Measurements from ENCODE around the gene BMP2K. TPM values are rescaled to one million over a fixed set of nuclear protein-coding genes. Genes with fewer than 3 reads are reported as not detected.

The BMP2K gene
- polyA plus RNA-seq, 2 of the 4 experiments (the other 2 are of a cell fraction) = 9.9 to 19.7 TPM

DNA sequence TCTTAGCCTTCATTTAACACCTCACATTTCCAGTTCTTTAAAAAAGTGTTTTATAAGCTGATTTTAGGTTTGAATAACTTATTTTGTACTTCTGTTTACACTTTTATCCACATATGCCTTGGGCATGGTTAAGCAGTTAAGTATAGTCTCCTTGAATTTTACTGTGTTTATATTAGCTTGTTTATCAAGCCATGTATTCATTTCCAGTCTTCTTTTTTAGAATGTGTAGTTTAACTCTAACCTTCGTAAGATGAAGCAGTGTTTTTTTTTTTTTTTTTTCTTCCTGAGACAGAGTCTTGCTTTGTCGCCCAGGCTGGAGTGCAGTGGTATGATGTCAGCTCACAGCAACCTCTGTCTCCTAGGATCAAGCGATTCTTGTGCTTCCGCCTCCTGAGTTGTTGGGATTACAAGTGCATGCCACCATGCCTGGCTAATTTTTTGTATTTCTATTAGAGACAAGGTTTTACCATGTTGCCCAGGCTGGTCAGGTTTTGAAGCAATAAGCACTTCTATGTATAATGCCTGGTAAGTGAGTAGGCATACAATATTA is 42.5 kb downstream of the BMP2K start:
- no peaks in the 10 kb centered on the region for H3K9me3 ChIP-seq
- ChIA-PET POLR2A (no interaction called here), CTCF (no interaction called here)
- H3K4me3 ChIP-seq = no peak overlapping the region
- 89% methylated on average over 4 of the region's 4 CpGs for WGBS (ENCODE audit: missing lambda C conversion rate)
- no peak for ATAC-seq
- H3K27ac ChIP-seq = no peak overlapping the region
- H3K4me2 ChIP-seq = no peak overlapping the region
- FAIRE-seq = no peak
- TF ChIP-seq, protein P1, sequence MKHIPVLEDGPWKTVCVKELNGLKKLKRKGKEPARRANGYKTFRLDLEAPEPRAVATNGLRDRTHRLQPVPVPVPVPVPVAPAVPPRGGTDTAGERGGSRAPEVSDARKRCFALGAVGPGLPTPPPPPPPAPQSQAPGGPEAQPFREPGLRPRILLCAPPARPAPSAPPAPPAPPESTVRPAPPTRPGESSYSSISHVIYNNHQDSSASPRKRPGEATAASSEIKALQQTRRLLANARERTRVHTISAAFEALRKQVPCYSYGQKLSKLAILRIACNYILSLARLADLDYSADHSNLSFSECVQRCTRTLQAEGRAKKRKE (CRISPR knock-in tag; IDR thresholded peaks at IDR 0.05; ENCODE audit: low read depth) = no peak
- TF ChIP-seq, protein P2, sequence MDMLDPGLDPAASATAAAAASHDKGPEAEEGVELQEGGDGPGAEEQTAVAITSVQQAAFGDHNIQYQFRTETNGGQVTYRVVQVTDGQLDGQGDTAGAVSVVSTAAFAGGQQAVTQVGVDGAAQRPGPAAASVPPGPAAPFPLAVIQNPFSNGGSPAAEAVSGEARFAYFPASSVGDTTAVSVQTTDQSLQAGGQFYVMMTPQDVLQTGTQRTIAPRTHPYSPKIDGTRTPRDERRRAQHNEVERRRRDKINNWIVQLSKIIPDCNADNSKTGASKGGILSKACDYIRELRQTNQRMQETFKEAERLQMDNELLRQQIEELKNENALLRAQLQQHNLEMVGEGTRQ (IDR thresholded peaks at IDR 0.05) = no peak
- no peak for TF ChIP-seq EHF (CRISPR knock-in tag; IDR thresholded peaks at IDR 0.05)
- no peak for TF ChIP-seq CBX8 (IDR thresholded peaks at IDR 0.05)
- no peak for TF ChIP-seq EHMT2 (IDR thresholded peaks at IDR 0.05; ENCODE audit: low read depth)
- no peak for TF ChIP-seq NFE2L2 (conservative IDR thresholded peaks at IDR 0.05; ENCODE audit: low read length)
- no peak for TF ChIP-seq KDM1A (IDR thresholded peaks at IDR 0.05; ENCODE audit: low read depth)
- no peak for TF ChIP-seq JUN (IDR thresholded peaks at IDR 0.05)
- TF ChIP-seq, protein P3, sequence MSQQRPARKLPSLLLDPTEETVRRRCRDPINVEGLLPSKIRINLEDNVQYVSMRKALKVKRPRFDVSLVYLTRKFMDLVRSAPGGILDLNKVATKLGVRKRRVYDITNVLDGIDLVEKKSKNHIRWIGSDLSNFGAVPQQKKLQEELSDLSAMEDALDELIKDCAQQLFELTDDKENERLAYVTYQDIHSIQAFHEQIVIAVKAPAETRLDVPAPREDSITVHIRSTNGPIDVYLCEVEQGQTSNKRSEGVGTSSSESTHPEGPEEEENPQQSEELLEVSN (IDR thresholded peaks at IDR 0.05; ENCODE audit: borderline replicate concordance, low read depth) = no peak
- TF ChIP-seq TFCP2L1 (CRISPR knock-in tag; IDR thresholded peaks at IDR 0.05) = no peak
- no peak for TF ChIP-seq EP300 (IDR thresholded peaks at IDR 0.05)
- no peak for TF ChIP-seq HOXB5 (CRISPR knock-in tag; IDR thresholded peaks at IDR 0.05)
- TF ChIP-seq MAFK (IDR thresholded peaks at IDR 0.05; ENCODE audit: partially characterized antibody) = no peak
- TF ChIP-seq RNF2 (IDR thresholded peaks at IDR 0.05; ENCODE audit: borderline replicate concordance, low read depth) = no peak
- TF ChIP-seq MAZ (IDR thresholded peaks at IDR 0.05; ENCODE audit: borderline replicate concordance, low read depth, low read length) = no peak
- no peak for TF ChIP-seq FOSL2 (IDR thresholded peaks at IDR 0.05)
- no peak for TF ChIP-seq FOSL2 (CRISPR knock-in tag; IDR thresholded peaks at IDR 0.05)
- no peak for TF ChIP-seq HOXB13 (CRISPR knock-in tag; IDR thresholded peaks at IDR 0.05; ENCODE audit: low read depth)
- TF ChIP-seq FOXS1 (CRISPR knock-in tag; IDR thresholded peaks at IDR 0.05) = no peak
- TF ChIP-seq, protein P4, sequence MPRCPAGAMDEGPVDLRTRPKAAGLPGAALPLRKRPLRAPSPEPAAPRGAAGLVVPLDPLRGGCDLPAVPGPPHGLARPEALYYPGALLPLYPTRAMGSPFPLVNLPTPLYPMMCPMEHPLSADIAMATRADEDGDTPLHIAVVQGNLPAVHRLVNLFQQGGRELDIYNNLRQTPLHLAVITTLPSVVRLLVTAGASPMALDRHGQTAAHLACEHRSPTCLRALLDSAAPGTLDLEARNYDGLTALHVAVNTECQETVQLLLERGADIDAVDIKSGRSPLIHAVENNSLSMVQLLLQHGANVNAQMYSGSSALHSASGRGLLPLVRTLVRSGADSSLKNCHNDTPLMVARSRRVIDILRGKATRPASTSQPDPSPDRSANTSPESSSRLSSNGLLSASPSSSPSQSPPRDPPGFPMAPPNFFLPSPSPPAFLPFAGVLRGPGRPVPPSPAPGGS (IDR thresholded peaks at IDR 0.05) = no peak
- TF ChIP-seq, protein P5, sequence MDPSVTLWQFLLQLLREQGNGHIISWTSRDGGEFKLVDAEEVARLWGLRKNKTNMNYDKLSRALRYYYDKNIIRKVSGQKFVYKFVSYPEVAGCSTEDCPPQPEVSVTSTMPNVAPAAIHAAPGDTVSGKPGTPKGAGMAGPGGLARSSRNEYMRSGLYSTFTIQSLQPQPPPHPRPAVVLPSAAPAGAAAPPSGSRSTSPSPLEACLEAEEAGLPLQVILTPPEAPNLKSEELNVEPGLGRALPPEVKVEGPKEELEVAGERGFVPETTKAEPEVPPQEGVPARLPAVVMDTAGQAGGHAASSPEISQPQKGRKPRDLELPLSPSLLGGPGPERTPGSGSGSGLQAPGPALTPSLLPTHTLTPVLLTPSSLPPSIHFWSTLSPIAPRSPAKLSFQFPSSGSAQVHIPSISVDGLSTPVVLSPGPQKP (IDR thresholded peaks at IDR 0.05; ENCODE audit: low read depth, low read length) = no peak
- no peak for DNase-seq (ENCODE audit: low read depth in 1 of 2, low spot score in 1 of 2)
- no peaks in the 10 kb centered on the region for H3K4me1 ChIP-seq

DNA sequence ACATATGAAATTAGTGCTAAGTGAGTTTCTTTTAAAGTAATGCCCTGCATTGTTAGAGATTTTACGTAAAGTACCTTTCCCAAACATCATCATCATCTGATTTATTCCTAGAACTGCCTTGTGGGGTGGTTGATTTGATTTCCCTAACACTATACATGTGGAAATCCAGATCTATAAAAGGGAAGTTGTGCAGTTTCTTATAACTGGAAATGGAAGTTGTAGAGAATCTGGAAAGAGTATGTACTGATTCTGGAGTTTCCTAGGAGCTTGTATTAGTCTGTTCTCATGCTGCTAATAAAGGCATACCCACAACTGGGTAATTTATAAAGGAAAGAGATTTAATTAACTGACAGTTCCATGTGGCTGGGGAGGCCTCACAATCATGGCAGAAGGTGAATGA is 47.9 kb downstream of the BMP2K start:
- H3K4me2 ChIP-seq = no peak overlapping the region
- H3K4me1 ChIP-seq = peaks cover 2% of the 10 kb centered on the region; the same call in 1 of the 3 replicates
- DNase-seq (ENCODE audit: low read depth in 1 of 2, low spot score in 1 of 2) = no peak
- no peaks in the 10 kb centered on the region for H3K9me3 ChIP-seq
- no peak overlapping the region for H3K4me3 ChIP-seq
- CTCF ChIA-PET = no interaction called here
- POLR2A ChIA-PET = no interaction called here
- no peak for FAIRE-seq
- WGBS (ENCODE audit: missing lambda C conversion rate) = 95% methylated on average over 1 of the region's 1 CpG
- no peak overlapping the region for H3K27ac ChIP-seq
- TF ChIP-seq FOSB (CRISPR knock-in tag; IDR thresholded peaks at IDR 0.05) (no peak), FOXS1 (CRISPR knock-in tag; IDR thresholded peaks at IDR 0.05) (no peak), EHMT2 (IDR thresholded peaks at IDR 0.05; ENCODE audit: low read depth) (no peak), MAZ (IDR thresholded peaks at IDR 0.05; ENCODE audit: borderline replicate concordance, low read depth, low read length) (no peak), JUNB (IDR thresholded peaks at IDR 0.05) (no peak), JUN (IDR thresholded peaks at IDR 0.05) (no peak), RCOR1 (IDR thresholded peaks at IDR 0.05; ENCODE audit: low read depth, low read length) (no peak), BHLHE40 (IDR thresholded peaks at IDR 0.05; ENCODE audit: low read depth, low read length) (no peak), KDM5A (IDR thresholded peaks at IDR 0.05) (no peak), SREBF2 (IDR thresholded peaks at IDR 0.05) (no peak), MYC (IDR thresholded peaks at IDR 0.05; ENCODE audit: borderline replicate concordance, low read length) (no peak)
- TF ChIP-seq, protein P6, sequence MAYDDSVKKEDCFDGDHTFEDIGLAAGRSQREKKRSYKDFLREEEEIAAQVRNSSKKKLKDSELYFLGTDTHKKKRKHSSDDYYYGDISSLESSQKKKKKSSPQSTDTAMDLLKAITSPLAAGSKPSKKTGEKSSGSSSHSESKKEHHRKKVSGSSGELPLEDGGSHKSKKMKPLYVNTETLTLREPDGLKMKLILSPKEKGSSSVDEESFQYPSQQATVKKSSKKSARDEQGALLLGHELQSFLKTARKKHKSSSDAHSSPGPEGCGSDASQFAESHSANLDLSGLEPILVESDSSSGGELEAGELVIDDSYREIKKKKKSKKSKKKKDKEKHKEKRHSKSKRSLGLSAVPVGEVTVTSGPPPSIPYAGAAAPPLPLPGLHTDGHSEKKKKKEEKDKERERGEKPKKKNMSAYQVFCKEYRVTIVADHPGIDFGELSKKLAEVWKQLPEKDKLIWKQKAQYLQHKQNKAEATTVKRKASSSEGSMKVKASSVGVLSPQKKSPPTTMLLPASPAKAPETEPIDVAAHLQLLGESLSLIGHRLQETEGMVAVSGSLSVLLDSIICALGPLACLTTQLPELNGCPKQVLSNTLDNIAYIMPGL (CRISPR knock-in tag; IDR thresholded peaks at IDR 0.05; ENCODE audit: borderline replicate concordance) = no peak
- TF ChIP-seq, protein P7, sequence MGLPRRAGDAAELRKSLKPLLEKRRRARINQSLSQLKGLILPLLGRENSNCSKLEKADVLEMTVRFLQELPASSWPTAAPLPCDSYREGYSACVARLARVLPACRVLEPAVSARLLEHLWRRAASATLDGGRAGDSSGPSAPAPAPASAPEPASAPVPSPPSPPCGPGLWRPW (IDR thresholded peaks at IDR 0.05) = no peak
- ATAC-seq = no peak

Measured in A549 (cell line).